Kidney tubule cell (primary cell): ENCODE data around the gene FASTKD3.
"Not testable (repeated sequence)": the region's sequence is repeated elsewhere in the genome, so short reads cannot be mapped to it uniquely, and the experiment has no call there.

Experiments used
- DNase-seq: peaks from one replicate; pipeline ENCODE4 v3.0.0-alpha.2; 2018; ENCODE audit warnings: low spot score

FASTKD3 gene

DNA sequence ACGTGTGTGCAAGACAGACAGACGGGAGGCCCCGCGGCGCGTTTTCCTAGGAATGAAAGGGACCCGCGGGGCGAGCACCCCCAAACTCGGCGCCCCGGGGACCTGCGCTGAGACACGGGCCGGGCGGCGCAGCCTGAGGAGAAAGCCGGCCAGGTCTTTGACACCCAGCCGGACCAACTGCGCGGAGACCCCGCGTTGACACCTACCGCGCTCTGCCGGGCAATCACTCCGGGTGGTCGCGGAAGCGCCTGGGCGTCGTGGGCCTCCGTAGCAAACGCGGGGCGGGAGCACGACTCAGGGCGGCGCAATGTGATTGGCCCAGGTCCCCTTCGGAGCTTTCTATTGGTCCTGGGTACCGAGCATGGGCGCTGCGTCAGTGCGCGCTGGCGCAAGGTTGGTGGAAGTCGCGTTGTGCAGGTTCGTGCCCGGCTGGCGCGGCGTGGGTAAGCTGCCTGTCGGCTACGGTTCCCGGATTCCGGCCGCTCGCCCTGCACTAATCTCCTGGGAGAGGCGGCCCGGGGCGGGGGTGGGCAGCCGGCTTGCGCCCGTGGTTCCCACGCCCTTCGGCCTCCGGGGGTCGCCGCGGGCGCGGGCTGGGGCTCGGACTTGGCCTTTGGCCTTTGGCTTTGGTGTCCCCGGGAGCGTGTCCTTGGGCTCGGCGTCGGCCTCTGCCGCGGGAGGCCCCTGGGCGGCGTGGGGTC lies at the start of gene FASTKD3, which contains the start of gene MTRR:
Gene FASTKD3, minus strand, starts transcription at position 259 of the 701 bp plus-strand sequence. CDS start 948 bp downstream, outside the sequence.
Gene MTRR, plus strand, starts transcription at position 376 of the 701 bp plus-strand sequence. CDS start 1,647 bp downstream, outside the sequence.
- peak; percentile 93 for DNase-seq

DNA sequence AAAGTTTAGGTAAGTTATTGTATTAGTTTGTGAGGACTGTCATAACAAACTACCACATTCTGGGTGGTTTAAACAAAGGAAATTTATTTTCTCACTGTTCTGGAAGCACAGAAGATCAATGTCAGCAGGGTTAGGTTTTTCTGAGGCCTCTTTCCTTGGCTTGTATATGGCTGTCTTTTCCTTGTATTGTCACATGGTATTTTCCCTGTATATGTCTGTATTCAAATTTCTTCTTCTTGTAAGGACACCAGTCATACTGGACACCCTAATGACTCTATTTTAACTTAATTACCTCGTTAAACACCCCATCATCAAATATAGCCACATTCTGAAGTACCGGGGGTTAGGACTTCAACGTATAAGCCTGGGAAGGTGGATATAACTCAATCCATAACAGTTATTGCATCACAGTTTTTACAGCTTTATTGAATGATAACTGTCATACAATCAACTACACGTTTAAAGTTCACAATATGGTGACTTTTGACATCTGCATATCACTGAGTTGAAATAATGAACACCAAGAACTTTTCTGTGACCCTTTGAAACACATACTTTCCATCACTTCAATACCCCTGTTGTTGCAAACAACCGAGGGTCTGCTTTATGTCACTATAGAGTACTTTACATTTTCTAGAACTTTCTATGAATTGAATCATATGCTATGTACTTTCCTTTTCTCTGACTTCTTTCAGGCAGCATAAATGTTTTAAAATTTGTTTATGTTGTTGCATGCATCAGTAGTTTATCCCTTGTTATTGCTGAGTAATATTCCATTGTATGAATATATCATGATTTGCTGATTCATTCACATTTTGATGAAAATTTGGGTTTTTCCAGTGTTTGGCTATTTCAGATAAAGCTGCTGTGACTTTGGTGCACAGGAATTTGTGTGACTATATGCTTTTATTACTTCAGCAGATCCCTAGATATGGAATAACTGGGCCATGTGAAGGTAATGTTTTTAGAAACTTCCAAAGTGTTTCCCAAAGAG lies 48.6 kb upstream of the FASTKD3 start:
- no peak for DNase-seq

DNA sequence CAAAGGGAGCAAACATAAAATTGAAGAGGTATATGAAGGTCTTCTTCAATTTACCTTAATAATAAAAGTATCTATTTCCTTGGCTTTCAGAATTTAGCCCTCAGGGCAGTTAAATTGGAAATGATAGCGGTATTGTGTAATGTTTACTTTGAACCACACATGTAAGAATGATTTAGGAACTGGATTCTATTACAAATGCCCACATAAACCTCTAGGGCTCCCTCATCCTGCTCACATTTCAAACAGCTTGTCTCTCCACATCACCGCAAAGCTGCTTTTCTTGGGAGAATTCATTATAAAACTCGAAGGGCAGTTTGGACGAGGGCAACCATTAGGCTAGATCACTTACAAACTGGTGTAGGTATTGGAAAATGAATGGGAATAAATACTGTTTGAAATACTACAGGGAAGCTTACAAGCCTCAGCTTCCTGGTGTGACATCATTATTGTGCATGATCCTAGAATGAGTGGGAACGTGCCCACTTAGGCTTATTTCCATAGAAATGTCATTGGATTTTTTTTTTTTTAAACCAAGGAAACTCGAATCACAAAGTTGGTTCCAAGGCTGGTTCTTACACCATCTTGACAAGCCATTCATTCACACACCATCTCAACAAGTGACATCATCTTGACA lies 47.5 kb upstream of the FASTKD3 start:
- peak; percentile 5 for DNase-seq

DNA sequence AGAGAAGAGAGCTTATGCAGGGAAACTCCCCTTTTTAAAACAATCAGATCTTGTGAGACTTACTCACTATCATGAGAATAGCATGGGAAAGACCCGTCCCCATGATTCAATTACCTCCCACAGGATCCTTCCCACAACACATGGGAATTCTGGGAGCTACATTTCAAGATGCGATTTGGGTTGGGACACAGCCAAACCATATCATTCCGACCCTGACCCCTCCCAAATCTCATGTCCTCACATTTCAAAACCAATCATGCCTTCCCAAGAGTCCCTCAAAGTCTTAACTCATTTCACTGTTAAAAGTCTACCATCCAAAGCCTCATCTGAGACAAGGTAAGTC lies 42.6 kb upstream of the FASTKD3 start:
- DNase-seq = not testable (repeated sequence)

DNA sequence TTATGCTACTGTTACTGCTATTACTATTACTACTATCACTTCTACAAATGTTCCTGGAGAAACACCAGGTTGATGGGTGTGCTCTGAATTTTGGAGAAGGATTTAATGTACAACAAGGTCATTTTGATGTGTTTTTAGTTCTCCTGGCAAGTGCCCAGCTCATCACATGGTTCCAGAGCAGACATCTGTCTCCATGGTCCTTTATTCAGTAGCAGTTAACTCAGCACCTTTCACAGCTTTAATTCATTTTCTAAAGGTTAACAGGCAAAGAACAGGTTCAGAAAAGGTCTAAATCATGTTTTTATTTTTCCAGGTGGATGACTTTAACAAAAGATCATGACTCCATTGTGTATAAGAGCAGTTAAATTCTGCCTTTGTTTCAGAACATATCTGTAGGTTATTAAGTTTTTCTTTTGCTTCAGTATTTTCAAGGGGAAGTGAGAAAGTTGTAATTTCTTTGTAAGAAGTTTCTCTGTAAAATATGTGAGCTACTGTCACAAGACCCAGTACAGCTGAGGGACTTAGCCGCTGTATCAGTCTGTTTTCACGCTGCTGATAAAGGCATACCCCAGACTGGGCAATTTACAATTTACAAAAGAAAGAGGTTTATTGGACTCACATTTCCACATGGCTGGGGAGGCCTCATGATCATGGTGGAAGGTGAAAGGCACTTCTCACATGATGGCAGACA lies 42.1 kb upstream of the FASTKD3 start:
- no peak for DNase-seq

GRCh38 chr5:7908317-7908716 lies 39.5 kb upstream of the FASTKD3 start:
- DNase-seq = no peak

- DNase-seq = no peak
Observed at GRCh38 chr5:7907612-7908011, 38.8 kb upstream of the FASTKD3 start.

- DNase-seq = peak; percentile 72
Observed at GRCh38 chr5:7904170-7904569, 35.3 kb upstream of the FASTKD3 start.

DNA sequence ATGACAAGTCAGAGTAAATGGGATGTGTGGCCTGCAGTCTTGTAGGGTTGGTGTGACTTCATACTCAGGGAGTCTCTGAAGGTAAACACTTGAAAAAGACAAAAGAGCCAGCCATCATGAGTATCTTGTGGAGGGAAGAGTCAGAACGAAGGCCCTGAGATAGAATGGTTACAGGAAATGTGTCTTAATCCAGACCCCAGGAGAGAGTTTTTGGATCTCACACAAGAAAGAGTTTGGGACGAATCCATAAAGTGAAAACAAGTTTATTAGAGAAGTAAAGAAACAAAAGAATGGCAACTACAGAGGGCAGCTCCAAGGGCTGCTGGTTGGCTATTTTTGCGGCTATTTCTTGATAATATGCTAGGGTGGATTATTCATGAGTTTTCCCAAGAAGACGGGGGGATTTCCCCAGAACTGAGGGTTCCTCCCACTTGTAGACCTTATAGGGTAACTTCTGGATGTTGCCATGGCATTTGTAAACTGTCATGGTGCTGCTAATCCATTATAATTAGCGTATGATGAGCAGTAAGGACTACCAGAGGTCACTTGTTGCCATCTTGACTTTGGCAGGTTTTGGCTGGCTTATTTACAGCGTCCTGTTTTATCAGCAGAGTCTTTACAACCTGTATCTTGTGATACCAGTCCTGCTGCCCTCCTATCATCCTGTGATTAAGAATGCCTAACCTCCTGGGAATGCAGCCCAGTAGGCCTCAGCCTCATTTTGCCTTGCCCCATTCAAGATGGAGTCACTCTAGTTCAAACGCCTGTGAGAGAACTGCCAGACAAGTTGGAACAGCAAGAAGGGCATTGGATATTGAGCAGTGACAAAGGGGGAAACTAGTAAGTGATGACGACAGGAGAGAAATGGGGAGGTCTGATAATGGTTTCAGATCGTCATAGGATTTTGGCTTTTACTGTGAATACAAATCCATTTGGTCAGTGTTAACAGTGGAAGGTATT lies 34.1 kb upstream of the FASTKD3 start:
- no peak for DNase-seq

GRCh38 chr5:7902201-7902600 lies 33.4 kb upstream of the FASTKD3 start:
- DNase-seq = no peak

GRCh38 chr5:7897014-7897600 lies 28.3 kb upstream of the FASTKD3 start:
- DNase-seq = peak; percentile 32

- no peak for DNase-seq
Observed at GRCh38 chr5:7894860-7895259, 26.0 kb upstream of the FASTKD3 start.

GRCh38 chr5:7894439-7894838 lies 25.6 kb upstream of the FASTKD3 start:
- DNase-seq = no peak

DNA sequence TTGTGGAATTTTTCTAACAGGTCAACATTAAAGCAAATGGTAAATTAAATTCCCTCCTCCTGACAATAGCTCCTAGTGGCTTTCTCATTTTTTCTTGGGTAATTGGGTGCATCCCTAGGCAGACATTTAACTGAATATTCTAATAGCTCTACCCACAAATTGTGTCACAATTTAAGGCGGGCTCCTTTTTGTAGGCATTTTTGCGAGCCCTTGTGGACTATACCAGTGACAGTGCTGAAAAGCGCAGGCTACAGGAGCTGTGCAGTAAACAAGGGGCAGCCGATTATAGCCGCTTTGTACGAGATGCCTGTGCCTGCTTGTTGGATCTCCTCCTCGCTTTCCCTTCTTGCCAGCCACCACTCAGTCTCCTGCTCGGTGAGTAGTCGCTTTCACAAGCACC lies 20.1 kb upstream of the FASTKD3 start:
- no peak for DNase-seq

DNA sequence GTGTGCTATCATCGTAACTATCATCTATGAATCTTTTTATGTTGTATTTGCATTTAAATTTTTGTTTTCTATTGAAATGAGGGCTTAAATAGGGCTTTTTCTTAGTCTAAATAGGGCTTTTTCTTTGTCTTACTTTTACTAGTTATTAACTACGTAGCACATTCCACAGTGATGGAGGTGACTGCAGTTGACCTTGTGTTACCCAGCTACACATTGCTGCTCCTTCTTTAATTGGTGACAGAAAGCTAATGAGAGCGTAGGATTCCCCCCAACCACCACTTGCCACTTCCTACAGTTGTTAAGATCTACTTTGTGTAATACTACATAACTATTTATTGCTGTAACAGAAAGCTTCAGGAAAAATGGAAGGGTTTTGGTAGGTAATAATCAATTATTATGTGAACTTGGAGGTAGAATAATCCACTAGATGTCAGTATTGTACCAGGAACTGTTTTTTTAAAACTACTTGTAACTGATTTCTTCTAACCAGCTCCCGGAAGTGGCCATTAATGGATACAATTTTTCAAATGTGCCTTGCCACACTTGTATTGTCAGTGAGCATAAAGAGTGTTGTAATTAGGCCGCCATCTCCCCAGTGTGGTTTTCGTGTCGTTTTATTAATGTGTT lies 18.1 kb upstream of the FASTKD3 start:
- DNase-seq = peak; percentile 59

GRCh38 chr5:7884491-7885267 lies 15.8 kb upstream of the FASTKD3 start:
- no peak for DNase-seq

- DNase-seq = no peak
Observed at GRCh38 chr5:7882926-7883325, 14.1 kb upstream of the FASTKD3 start.

GRCh38 chr5:7881816-7882215 lies 13.0 kb upstream of the FASTKD3 start:
- DNase-seq = no peak

DNA sequence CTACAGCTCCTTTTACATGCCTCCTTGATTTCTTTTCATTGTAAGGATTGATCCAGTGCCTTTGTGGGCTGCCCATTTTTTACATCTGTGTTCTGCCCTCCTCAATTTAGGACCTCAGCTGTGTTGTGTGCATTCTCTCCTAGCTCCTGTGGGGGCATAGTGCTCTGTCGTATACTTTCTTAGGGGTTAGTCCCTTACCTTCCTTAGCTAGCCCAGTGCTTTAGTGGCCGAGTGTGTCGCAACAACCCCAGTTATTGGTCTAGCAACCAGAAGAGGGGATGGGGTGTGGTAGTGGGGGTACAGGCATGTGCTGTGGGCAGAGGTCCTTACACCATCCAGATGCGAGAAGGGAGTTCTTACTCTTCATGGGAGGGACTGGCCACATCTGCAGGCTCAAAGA lies 12.3 kb upstream of the FASTKD3 start:
- DNase-seq = no peak
